GM18870 (cell line): Measurements from ENCODE around the gene PTPRH.
"Not testable (repeated sequence)": the region's sequence is repeated elsewhere in the genome, so short reads cannot be mapped to it uniquely, and the experiment has no call there.

Experiments
- ATAC-seq: cut with Tn5 transposase; IDR thresholded peaks from one replicate; pipeline ENCODE4 v1.9.1; 2021; ENCODE audit warnings: moderate library complexity; ENCODE audit not compliant: unreplicated experiment

The PTPRH gene

GRCh38 chr19:55193481-55193880 lies 15.8 kb downstream of the PTPRH start:
- no peak for ATAC-seq

- no peak for ATAC-seq
Observed at GRCh38 chr19:55189403-55189835, 19.9 kb downstream of the PTPRH start.

GRCh38 chr19:55188625-55189024 lies 20.7 kb downstream of the PTPRH start:
- ATAC-seq, result no peak

- no peak for ATAC-seq
Observed at GRCh38 chr19:55186080-55186479, 23.2 kb downstream of the PTPRH start.

GRCh38 chr19:55181740-55182139 lies 27.6 kb downstream of the PTPRH start:
- ATAC-seq, result no peak

GRCh38 chr19:55179606-55180484 lies 29.5 kb downstream of the PTPRH start, which contains the start of gene SYT5:
TSS of gene SYT5 (minus strand) at chr19:55180289. CDS start at chr19:55179041, 1,248 bp downstream.
- no peak for ATAC-seq

DNA sequence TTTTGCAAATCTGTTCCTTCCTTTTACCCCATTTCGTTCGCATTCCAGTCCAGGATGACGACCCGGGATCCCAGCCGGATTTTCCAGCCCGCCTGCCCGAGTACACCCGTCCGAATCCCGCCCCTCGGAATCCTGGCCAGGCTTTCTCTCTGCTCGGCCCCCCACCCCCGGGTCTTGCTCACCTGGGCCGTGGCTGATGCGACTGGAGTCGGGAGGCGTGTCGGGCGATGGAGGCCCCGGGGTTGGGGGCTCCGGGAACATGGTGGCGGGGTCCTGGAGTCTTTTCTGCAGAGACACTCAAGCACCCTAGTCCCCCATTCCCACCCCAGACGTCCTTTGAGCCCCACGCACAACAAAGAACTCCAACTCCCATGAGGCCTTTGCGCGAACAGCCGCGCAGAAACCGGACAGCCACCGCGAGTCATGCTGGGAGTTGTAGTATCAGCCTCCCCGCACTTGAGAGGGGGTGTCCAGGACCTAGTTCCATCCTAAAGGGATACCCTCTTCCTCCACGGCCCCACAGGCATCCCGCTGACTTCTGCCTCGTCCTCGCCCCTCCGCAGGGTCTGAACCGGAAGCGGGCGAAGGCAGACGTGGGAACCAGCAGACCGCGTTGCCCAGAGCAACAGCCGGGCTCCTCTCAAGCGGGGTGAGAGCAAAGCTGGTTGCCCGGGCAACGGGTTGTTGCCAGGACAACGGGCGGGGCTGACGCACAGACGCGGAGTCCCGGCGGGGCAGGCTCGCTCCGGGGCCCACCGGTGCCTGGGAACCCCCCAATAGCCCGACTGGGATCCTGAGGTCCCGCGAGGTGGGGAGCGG lies 30.3 kb downstream of the PTPRH start:
- ATAC-seq, result no peak

DNA sequence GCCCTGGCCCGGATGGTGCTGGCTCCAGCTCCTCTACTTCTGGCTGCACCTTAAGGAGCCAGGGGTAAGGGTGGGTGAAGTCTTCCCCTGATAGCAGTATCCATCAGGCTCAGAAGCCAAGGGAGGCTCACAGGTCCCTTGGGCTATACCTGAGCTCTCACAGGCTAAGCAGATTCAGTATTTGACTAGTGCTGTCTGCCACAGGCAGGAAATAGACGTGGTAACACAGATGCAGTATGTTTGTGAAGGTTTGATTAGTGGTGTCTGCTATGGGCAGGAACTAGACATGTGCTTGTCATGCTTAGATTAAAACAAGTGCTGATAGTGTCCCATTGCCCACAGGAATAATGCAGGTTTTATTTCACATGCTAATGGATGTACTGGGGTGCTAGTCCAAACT lies 33.2 kb downstream of the PTPRH start:
- ATAC-seq, result no peak

- ATAC-seq, result no peak
Observed at GRCh38 chr19:55175117-55175867, 34.0 kb downstream of the PTPRH start.

DNA sequence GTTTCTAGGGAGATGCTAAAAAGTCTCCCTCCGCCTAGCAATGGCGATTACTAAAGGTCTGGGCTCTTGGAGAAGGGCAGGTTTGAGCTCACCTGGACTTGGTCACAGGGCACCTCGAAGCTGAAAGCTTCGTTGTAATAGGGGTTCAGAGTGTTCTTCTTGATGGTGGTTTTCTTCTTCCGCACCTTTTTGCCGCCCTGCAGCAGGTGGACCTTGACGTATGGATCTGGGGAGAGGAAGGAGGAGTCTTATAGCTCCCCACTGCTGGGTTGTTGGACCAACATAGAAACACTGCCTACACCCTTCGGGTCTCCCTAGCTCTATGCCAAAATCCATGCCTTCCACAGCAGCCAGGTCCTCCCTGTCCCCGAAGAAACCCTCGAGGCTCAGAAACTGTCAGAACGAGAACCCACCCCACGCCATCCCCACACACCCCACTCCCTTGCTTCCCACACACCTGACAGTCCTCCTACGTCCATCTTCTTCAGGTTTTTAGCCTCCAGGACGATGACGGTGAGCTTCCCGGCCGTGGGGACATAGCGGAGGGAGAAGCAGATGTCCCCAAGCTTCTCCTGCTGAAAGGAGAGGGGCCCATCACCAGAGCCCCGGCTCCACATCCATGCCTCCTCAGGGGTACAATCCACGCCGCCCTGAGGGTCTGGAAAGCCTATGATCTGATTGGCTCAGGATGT lies 34.7 kb downstream of the PTPRH start:
- ATAC-seq, result no peak

DNA sequence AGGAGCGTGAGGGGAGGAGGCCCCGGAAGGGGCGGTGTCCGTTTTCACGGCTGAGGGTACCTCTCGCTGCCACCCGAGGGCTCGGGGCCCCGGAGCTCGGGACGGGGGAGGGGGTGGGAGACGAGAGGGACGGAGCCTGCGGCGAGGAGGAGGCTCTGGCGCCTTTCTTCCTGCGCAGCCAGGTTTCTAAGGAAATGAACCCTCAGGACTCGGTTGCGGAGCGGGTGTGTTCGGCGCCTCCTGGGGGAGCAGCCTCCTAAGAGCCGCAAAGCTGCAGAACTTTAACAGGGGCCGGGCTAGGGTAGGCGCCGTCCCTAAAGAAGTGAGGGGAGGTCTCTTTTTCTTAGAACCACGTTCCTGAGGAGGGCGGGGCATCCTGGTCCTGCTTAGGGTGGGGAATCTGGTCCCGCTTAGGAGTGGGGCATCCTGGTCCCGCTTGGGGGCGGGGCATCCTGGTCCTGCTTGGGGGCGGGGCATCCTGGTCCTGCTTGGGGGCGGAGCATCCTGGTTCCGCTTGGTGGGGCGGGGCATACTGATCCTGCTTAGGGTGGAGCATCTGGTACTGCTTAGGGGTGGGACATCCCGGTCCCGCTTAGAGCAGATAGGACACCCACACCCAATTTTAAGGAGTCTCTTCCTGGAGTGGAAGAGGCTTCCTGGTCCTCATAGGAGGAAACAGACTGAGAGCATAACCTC lies 35.4 kb downstream of the PTPRH start:
- ATAC-seq, result no peak

- ATAC-seq, result no peak
Observed at GRCh38 chr19:55173186-55173713, 36.1 kb downstream of the PTPRH start.

DNA sequence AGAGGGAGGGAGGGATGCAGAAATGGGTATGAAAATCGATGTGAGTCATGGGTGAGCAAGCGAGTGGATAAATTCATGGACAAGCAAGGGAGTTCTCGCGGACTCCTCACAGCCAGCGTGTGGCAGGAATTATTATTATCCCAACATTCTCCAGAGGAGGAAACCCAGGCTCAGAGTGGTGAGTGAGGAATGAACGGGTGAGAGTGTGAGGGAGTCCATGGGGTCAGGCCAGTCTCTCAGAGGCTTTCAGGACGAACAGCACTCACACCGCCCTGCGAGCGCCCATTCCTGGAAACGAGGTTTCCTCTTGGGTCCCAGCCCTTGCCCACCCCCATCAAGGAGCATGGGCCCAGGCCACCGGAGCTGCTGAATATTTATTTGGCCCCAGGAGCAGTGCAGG lies 36.6 kb downstream of the PTPRH start:
- ATAC-seq, result no peak

DNA sequence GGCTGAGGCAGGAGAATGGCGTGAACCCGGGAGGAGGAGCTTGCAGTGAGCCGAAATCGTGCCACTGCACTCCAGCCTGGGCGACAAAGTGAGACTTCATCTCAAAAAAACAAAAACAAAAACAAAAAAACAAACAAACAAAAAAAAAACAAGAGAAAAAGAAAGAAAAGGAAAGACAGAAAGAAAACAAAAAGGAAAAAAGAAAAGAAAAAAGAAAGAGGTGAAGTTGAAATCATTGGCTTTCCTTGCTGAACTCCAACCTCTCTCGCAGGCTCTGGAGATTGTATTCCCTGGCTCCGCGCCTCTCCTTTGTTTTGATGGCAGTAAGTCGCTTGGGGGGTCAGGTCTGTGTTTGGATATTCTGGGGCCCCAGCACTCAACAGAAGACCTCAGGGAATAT lies 37.0 kb downstream of the PTPRH start:
- not testable (repeated sequence) for ATAC-seq

GRCh38 chr19:55171440-55171839 lies 37.9 kb downstream of the PTPRH start:
- ATAC-seq, result no peak

DNA sequence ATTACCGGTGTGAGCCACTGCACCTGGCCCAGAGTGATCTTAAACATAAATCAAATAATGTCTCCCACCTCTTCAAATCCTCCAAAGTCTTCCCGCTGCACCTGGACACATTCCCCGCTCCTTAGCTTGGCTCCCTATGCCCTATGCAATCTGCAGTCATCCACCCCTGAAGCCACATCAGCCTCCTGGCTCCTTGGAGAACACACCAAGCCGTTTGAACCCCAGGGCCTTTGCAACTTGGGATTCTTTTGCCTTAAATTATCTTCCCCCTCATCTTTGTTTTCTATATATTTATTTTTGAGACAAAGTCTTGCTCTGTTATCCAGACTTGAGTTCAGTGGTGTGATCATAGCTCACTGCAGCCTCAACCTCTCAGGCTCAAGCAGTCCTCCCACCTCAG lies 40.2 kb downstream of the PTPRH start:
- no peak for ATAC-seq

- peak; percentile 58 for ATAC-seq
Observed at GRCh38 chr19:55166530-55167268, 42.6 kb downstream of the PTPRH start, which contains the start of gene DNAAF3. TSS of gene DNAAF3 (minus strand) at chr19:55166613. CDS start at chr19:55166413, 200 bp downstream.

DNA sequence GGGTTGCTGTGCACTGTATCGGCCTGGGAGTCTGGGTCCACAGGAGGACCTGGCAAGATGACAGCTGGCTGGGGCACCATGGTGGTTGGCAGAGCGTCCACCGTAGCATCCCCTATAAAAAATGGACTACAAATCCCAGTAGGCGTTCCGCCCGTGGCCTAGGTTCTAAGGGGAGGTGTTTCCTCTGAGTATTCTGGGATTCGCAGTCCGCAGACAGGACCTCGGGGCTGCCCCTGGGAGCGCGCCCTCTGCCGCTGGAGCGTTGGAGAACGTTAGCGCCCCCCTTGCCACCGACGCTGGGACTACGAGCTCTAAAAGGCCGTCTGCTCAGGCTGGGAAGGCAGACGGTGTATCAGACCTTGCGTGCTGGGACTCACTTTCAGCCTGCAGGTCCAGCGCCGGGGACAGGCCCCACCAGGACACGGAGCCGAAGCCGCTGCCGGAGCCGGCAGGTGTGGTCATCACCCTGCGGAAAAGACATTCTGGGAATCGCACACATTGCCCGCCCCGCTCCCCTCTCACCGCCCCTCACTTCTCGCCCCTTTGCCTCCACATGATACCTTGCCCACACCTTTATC lies 43.3 kb downstream of the PTPRH start:
- ATAC-seq, result no peak
